HK-2 (cell line): ENCODE measurements around the gene C3.
"Not testable (repeated sequence)": the region's sequence is repeated elsewhere in the genome, so short reads cannot be mapped to it uniquely, and the experiment has no call there.

Source experiments
- DNase-seq: peaks from one replicate; pipeline ENCODE4 v3.0.0-alpha.2; 2018; ENCODE audit not compliant: unreplicated experiment

Gene C3

GRCh38 chr19:6663236-6664201 lies 56.9 kb downstream of the C3 start:
- no peak for DNase-seq

- no peak for DNase-seq
These were observed 57.7 kb downstream of the C3 start for GRCh38 chr19:6662702-6663101.

GRCh38 chr19:6661509-6662244 lies 58.8 kb downstream of the C3 start:
- not testable (repeated sequence) for DNase-seq

- no peak for DNase-seq
These were observed 59.5 kb downstream of the C3 start for GRCh38 chr19:6660930-6661329.

- DNase-seq, result not testable (repeated sequence)
These were observed 64.1 kb downstream of the C3 start for GRCh38 chr19:6656390-6656789.

GRCh38 chr19:6654347-6655310 lies 65.8 kb downstream of the C3 start:
- no peak for DNase-seq

GRCh38 chr19:6652805-6653094 lies 67.7 kb downstream of the C3 start:
- no peak for DNase-seq

- DNase-seq, result no peak
These were observed 68.3 kb downstream of the C3 start for GRCh38 chr19:6651965-6652804.

- DNase-seq, result no peak
These were observed 71.3 kb downstream of the C3 start for GRCh38 chr19:6649185-6649584.

GRCh38 chr19:6648141-6648715 lies 72.2 kb downstream of the C3 start:
- no peak for DNase-seq

- DNase-seq, result no peak
These were observed 75.7 kb downstream of the C3 start for GRCh38 chr19:6644796-6645195.

GRCh38 chr19:6640333-6640732 lies 80.1 kb downstream of the C3 start:
- not testable (repeated sequence) for DNase-seq

GRCh38 chr19:6639439-6639838 lies 81.0 kb downstream of the C3 start:
- peak; percentile 44 for DNase-seq

- DNase-seq, result not testable (repeated sequence)
These were observed 87.0 kb downstream of the C3 start for GRCh38 chr19:6633456-6633813.

- peak; percentile 82 for DNase-seq
These were observed 87.5 kb downstream of the C3 start for GRCh38 chr19:6632747-6633455.

GRCh38 chr19:6632002-6632621 lies 88.3 kb downstream of the C3 start:
- peak; percentile 61 for DNase-seq
